PC-9 (cell line): ENCODE results near the gene BDKRB1. TPM values are rescaled to one million over a fixed set of nuclear protein-coding genes. Genes with fewer than 3 reads are reported as not detected.
A peak's percentile ranks its signal among the peaks of the same experiment; 100 is the strongest.

ENCODE experiments used
- BruUV-seq: library from RNA; stranded (reverse); fragments of 400-500 nt; replicated peaks from 2 replicates; lab custom pipeline; 2021; lab: Mats Ljungman, UMichigan
- CTCF ChIA-PET: fragments of 300-600 bp; sonication (Branson Sonifier 250); formaldehyde crosslinking; loops from one replicate; lab custom pipeline; 2022; ENCODE audit warnings: antibody characterized with exemption; lab: Charles Lee
- POLR2A ChIA-PET: fragments of 300-600 bp; sonication (Branson Sonifier 250); formaldehyde crosslinking; loops from one replicate; lab custom pipeline; 2022; ENCODE audit warnings: antibody characterized with exemption; ENCODE audit not compliant: unreplicated experiment; lab: Charles Lee
- DNase-seq, 2 experiments: peaks; one replicate each; pipeline versions ENCODE4 v3.0.0 to v3.0.0-alpha.2; 2015 to 2022; ENCODE audit warnings: mixed read lengths in 1 of 2
- H2AFZ ChIP-seq: fragments of 200-600 bp; sonication (generic); 2 replicates; pipeline ENCODE4 v1.8.1; 2017; ENCODE audit warnings: antibody characterized with exemption
- H3F3A ChIP-seq: fragments of 200-600 bp; sonication (generic); 2 replicates; pipeline ENCODE4 v1.8.1; 2017; ENCODE audit warnings: antibody characterized with exemption, mild to moderate bottlenecking, low read depth; ENCODE audit not compliant: insufficient read depth
- H3K27ac ChIP-seq: fragments of 200-600 bp; sonication (generic); 2 replicates; pipeline ENCODE4 v1.6.1; 2016; ENCODE audit warnings: mixed run types
- H3K27me3 ChIP-seq: fragments of 200-600 bp; sonication (generic); 2 replicates; pipeline ENCODE4 v1.6.1; 2016; ENCODE audit warnings: low read depth, mixed run types; ENCODE audit not compliant: insufficient read depth
- H3K36me3 ChIP-seq: fragments of 200-600 bp; sonication (generic); 2 replicates; pipeline ENCODE4 v1.6.1; 2016; ENCODE audit warnings: low read depth, mixed run types
- H3K4me1 ChIP-seq: fragments of 200-600 bp; sonication (generic); replicated peaks from 2 replicates; pipeline ENCODE4 v1.6.1; 2016; ENCODE audit warnings: mixed run types; ENCODE audit not compliant: insufficient read depth
- H3K4me2 ChIP-seq: fragments of 200-600 bp; sonication (generic); 2 replicates; pipeline ENCODE4 v1.6.1; 2017; ENCODE audit warnings: mixed run types
- H3K4me3 ChIP-seq: fragments of 200-600 bp; sonication (generic); 2 replicates; pipeline ENCODE4 v1.6.1; 2016; ENCODE audit warnings: mixed run types
- H3K79me2 ChIP-seq: fragments of 200-600 bp; sonication (generic); 2 replicates; pipeline ENCODE4 v1.6.1; 2017; ENCODE audit warnings: low read depth, mixed run types
- H3K9me2 ChIP-seq: fragments of 200-600 bp; sonication (generic); 2 replicates; pipeline ENCODE4 v1.8.1; 2017; ENCODE audit warnings: mild to moderate bottlenecking; ENCODE audit not compliant: insufficient read depth
- H3K9me3 ChIP-seq: fragments of 200-600 bp; sonication (generic); 2 replicates; pipeline ENCODE4 v1.8.1; 2016; ENCODE audit warnings: low read depth; ENCODE audit not compliant: insufficient read depth
- H4K20me1 ChIP-seq: fragments of 200-600 bp; sonication (generic); 2 replicates; pipeline ENCODE4 v1.8.1; 2017; ENCODE audit not compliant: insufficient read depth
- EZH2 ChIP-seq: fragments of 200-600 bp; sonication (generic); IDR thresholded peaks from 2 replicates; pipeline ENCODE4 v1.8.0; 2017; ENCODE audit warnings: antibody characterized with exemption, low read depth
- intact Hi-C: fragments of 100-400 bp; cut with micrococcal nuclease; formaldehyde crosslinking; loops from one replicate; pipeline ENCODE4 v1.10.0; 2022; ENCODE audit not compliant: unreplicated experiment
- total RNA-seq: library from RNA; stranded (reverse); gene quantifications from 2 replicates; pipeline ENCODE4 v1.2.3, GENCODE V29; 2021
- TF ChIP-seq, protein P1 (sequence below): fragments of 200-600 bp; sonication (generic); conservative IDR thresholded peaks from 2 replicates; pipeline ENCODE4 v1.6.1; 2017; ENCODE audit warnings: mixed run types, antibody characterized with exemption, mild to moderate bottlenecking, moderate library complexity

The BDKRB1 gene
- total RNA-seq, 1 experiment from 2014 or later: not detected

GRCh38 chr14:96274543-96274942 is 18.5 kb downstream of the BDKRB1 start:
- Histone ChIP-seq H2AFZ (no peak overlapping the region), H3K79me2 (no peaks in the 10 kb centered on the region), H3K4me2 (no peak overlapping the region), H3K4me3 (no peak overlapping the region), H3K27me3 (no peaks in the 10 kb centered on the region), H3F3A (peaks cover 22% of the 10 kb centered on the region), H3K4me1 (peaks cover 25% of the 10 kb centered on the region), H3K36me3 (no peaks in the 10 kb centered on the region), H3K9me2 (no peaks in the 10 kb centered on the region), H3K27ac (no peak overlapping the region), H3K9me3 (no peaks in the 10 kb centered on the region; the same call in none of the 2 replicates), H4K20me1 (no peaks in the 10 kb centered on the region)
- CTCF ChIA-PET: no interaction called here
- BruUV-seq: no TSS peak
- POLR2A ChIA-PET: no interaction called here
- intact Hi-C loops: no loop called here
- no peak for DNase-seq
- TF ChIP-seq, protein P1, sequence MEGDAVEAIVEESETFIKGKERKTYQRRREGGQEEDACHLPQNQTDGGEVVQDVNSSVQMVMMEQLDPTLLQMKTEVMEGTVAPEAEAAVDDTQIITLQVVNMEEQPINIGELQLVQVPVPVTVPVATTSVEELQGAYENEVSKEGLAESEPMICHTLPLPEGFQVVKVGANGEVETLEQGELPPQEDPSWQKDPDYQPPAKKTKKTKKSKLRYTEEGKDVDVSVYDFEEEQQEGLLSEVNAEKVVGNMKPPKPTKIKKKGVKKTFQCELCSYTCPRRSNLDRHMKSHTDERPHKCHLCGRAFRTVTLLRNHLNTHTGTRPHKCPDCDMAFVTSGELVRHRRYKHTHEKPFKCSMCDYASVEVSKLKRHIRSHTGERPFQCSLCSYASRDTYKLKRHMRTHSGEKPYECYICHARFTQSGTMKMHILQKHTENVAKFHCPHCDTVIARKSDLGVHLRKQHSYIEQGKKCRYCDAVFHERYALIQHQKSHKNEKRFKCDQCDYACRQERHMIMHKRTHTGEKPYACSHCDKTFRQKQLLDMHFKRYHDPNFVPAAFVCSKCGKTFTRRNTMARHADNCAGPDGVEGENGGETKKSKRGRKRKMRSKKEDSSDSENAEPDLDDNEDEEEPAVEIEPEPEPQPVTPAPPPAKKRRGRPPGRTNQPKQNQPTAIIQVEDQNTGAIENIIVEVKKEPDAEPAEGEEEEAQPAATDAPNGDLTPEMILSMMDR: no peak
- TF ChIP-seq EZH2: no peak

- Histone ChIP-seq H2AFZ (no peak overlapping the region), H4K20me1 (no peaks in the 10 kb centered on the region), H3K4me3 (no peak overlapping the region), H3K9me3 (no peaks in the 10 kb centered on the region; the same call in none of the 2 replicates), H3K4me1 (peaks cover 16% of the 10 kb centered on the region), H3K9me2 (no peaks in the 10 kb centered on the region), H3K27me3 (no peaks in the 10 kb centered on the region), H3K79me2 (no peaks in the 10 kb centered on the region), H3F3A (peaks cover 19% of the 10 kb centered on the region), H3K4me2 (peak overlapping the region; percentile 34; the same call in 1 of the 2 replicates), H3K27ac (no peak overlapping the region), H3K36me3 (no peaks in the 10 kb centered on the region)
- POLR2A ChIA-PET: no interaction called here
- BruUV-seq: no TSS peak
- DNase-seq: no peak
- CTCF ChIA-PET: no interaction called here
- intact Hi-C loops: loop anchor here (1.0 to 5.0 kb wide), 2 partner anchors 175 to 218 kb away; no protein-coding TSS in a partner anchor
- TF ChIP-seq, protein P1: peak; percentile 92
- no peak for TF ChIP-seq EZH2
Observed at GRCh38 chr14:96275177-96276112, 19.4 kb downstream of the BDKRB1 start.

DNA sequence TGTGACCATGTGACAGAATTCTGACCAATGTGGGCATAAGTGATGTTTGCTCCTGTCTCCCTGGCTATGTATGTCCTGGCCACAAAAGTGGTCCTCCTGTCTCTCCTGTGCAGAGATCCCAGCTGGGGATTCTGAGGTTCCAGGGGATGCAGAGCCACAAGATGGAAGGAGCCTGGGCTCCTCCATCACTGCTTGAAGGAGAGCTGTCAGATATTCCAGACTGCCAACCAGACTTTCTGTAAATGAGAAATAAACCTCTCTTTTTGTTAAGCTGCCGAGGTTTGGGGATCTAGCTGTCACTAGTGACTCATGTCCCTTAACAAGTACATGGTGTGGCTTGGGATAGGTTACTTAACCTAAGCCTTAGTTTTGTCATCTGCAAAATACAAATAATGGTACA is 21.9 kb downstream of the BDKRB1 start:
- no peak for DNase-seq
- TF ChIP-seq EZH2: no peak
- TF ChIP-seq, protein P1: no peak
- CTCF ChIA-PET: no interaction called here
- no peaks in the 10 kb centered on the region for H3K36me3 ChIP-seq
- H3K27ac ChIP-seq: no peak overlapping the region
- no peaks in the 10 kb centered on the region for H3K79me2 ChIP-seq
- POLR2A ChIA-PET: no interaction called here
- H3K4me2 ChIP-seq: no peak overlapping the region
- H2AFZ ChIP-seq: no peak overlapping the region
- no peak overlapping the region for H3K4me3 ChIP-seq
- peaks cover 4% of the 10 kb centered on the region; the same call in 1 of the 2 replicates for H3K4me1 ChIP-seq
- no peaks in the 10 kb centered on the region for H3K27me3 ChIP-seq
- H3K9me3 ChIP-seq: no peaks in the 10 kb centered on the region
- H3K9me2 ChIP-seq: no peaks in the 10 kb centered on the region
- no peaks in the 10 kb centered on the region for H4K20me1 ChIP-seq
- BruUV-seq: no TSS peak
- peaks cover 7% of the 10 kb centered on the region; the same call in 1 of the 2 replicates for H3F3A ChIP-seq
- intact Hi-C loops: loop anchor here (5.0 kb wide), 1 partner anchor 221 kb away; no protein-coding TSS in a partner anchor
